Hematopoietic multipotent progenitor cell treated with erythropoietin and hydrocortisone succinate and interleukin-3 and kit ligand, for 4 days (in vitro differentiated cells): ENCODE data around the gene TARDBP.
"Not testable (repeated sequence)": the region's sequence is repeated elsewhere in the genome, so short reads cannot be mapped to it uniquely, and the experiment has no call there.

Experiments
- DNase-seq: peaks from one replicate; pipeline ENCODE4 v3.0.0-alpha.2; 2015

TARDBP gene

DNA sequence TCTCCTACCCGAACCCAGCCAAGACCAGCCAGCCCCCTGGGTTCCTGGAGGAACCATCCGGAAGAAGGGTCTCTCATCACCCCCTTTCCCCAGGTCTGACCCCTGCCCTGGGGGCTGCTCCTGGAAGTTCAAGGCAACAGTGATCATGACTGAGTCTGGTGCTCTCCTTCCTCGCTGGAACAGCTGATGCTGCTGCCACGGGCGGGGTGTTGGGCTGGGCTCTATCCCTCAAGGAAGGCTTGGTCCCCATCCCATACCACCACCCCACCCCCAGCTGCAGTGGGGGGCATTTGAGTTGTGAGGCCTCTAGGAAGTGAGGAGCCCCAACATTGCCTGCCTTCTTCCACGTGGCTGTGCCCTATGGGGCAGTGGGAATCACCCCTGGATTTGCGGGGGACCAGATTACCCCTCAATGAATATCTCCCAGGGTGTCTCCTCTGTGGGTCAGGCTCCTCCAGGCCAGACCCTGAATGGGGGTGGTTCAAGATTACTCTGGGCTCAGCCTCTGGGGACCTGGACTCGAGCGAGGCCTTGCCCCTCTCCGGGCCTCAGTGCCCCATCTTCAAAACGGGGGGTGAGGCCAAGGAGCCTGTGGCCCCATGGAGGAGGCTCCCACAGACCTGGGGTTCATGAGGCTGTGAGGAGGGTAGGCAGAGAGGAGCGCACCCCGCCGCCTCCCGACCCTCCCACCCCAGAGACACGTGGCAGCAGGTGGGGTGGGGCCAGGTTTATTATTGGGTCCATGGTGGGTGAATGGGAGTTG, 31.8 kb downstream of the TARDBP start:
- no peak for DNase-seq

DNA sequence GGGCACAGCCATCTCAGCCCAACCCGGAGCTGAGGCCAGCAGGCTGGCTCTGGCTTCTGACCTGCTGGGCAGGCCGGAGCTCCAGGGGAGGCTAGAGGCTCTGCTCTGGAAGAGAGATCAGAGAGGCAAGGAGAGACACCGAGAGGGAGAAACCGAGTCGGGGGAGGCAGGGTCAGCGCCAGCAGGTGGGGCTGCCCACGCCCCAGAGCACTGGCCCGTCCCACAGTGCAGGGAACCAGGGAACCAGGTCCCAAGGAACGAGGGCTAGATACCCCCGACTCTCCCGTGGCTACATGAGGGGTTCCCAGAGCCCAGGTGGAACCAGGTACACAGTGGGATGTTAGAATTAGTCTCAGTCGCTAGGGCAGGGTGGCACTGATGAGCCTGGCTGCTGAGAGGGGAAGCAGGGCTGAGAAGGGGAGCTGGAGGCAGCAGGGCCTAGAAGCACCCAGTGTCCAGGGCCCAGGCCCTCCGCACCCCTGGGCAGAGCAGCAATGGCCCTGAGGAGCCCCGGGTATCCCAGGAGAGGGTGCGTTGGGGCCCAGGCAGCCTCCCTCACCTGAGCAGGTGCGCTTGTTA, 32.5 kb downstream of the TARDBP start:
- DNase-seq, result no peak

DNA sequence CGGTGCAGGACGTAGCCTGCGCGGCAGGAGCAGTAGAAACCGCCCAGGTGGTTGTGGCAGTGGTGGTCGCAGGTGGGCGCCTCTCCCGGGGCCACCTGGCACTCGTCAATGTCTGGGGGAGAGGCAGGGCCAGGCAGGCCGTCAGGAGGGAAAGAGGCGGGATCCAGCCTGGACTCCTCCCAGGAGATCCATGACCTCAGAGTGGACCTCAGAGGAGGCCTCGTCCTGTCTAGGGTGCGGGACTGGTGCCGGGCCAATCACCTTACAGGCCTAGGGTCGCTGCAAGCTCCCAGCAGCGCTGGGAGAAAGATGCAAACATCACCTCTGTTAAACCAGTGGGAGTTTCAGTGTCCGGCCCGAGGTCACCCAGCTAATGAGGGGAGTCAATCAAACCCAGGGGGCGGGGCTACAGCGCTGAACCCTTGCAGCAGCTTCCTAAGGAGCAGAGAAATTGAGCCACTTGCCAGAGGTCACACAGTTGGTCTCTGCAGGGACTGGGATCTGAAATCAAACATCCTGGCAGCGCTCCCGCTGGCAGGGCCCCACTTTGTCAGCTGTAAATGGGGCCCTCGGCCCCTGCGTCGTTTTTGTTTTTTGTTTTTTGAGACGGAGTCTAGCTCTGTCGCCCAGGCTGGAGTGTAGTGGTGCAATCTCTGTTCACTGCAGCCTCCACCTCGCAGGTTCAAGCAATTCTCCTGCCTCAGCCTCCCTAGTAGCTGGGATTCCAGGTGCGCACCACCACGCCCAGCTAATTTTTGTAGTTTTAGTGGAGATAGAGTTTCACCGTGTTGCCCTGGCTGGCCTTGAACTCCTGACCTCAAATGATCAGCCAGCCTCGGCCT, 33.2 kb downstream of the TARDBP start:
- DNase-seq, result peak; percentile 14

DNA sequence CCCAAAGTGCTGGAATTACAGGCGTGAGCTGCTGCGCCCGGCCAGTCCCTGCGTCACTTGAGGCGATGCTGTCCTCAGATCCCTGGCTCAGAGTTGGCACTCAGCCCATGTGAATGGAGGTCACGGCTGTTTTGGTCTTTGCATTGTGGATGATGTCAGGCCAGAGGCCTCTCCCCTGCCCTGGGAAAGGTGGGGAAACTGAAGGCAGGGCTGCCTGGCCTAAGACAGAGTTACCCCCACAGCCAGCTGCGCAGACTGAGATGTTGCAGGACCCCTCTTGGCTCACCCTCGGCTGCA, 33.8 kb downstream of the TARDBP start:
- DNase-seq, result no peak

DNA sequence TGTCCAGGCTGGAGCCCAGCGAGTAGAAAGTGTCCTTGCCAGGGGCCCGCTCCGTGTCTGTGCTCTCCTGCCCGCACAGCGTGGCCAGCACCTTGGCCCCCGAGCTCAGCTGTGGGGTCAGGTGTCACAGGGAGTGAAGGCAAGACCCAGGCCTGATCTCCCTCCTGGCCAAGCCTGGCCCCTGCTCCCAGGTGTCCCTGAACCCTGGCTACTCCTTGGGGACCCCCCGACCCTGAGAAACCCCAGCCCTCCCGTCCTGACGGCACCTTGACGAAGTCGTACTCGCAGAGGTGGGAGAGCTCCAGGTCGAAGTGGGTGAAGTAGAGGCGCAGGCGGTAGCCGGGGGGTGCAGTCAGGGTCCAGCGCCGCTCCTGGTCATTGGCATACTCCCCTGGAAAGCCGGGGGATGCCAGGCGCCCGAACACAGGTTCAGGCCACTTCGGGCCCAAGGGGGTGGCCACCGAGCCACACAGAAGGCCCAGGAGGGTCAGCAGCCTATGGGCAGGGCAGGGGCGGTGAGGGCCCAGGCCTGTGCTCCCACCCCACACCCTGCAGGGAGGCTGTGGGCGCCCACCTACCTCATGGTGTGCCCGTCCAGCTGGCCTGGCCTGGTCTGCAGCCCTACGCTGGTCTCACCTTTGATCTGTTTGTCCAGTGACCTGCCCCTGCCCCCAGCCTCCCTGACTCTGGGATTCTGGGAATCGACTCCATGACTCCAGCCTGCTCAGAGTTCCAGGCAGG, 34.3 kb downstream of the TARDBP start, which contains the start of gene MASP2:
Gene MASP2 (minus strand): TSS at position 615 of the 741 bp plus-strand sequence. CDS start 32 bp downstream, at position 583.
- no peak for DNase-seq

DNA sequence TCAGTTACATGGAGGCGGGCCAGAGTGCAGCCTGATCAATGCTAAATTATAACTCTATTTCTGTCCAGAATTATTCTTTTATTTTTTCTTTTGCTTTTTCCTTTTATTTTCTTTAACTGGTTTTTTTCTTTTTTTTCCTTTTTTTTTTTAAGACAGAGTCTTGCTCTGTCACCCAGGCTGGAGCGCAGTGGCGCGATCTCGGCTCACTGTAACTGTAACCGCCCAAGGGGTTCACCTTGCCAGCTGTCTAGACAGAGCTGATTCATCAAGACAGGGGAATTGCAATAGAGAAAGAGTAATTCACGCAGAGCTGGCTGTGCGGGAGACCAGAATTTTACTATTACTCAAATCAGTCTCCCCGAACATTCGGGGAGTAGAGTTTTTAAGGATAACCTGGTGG, 38.7 kb downstream of the TARDBP start:
- not testable (repeated sequence) for DNase-seq

DNA sequence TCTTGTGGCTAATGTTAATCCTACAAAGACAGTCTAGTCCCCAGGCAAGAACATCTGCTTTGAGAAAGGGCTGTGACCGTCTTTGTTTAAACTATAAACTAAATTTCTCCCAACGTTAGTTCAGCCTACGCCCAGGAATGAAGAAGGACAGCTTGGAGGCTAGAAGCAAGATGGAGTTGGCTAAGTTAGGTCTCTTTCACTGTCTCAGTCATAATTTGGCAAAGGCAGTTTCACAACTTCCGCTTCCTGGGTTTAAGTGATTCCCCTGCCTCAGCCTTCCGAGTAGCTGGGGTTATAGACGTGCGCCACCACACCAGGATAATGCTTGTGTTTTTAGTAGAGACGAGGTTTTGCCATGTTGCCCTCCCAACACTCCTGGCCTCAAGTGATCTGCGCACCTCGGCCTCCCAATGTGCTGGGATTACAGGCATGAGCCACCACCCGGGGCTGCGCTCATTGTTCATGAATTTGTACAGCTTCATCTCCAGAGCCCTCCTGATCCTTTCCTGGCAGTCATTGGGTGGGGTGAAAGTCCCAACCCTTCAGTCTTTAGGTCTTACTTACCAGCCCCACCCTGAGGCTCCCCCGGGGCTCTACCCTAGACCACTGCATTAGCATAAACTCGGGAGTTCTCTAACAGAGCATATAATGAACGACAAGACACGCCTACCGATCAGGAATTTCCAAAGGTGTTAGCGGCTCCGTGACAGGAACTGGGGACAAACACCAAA, 39.5 kb downstream of the TARDBP start:
- DNase-seq, result peak; percentile 41

DNA sequence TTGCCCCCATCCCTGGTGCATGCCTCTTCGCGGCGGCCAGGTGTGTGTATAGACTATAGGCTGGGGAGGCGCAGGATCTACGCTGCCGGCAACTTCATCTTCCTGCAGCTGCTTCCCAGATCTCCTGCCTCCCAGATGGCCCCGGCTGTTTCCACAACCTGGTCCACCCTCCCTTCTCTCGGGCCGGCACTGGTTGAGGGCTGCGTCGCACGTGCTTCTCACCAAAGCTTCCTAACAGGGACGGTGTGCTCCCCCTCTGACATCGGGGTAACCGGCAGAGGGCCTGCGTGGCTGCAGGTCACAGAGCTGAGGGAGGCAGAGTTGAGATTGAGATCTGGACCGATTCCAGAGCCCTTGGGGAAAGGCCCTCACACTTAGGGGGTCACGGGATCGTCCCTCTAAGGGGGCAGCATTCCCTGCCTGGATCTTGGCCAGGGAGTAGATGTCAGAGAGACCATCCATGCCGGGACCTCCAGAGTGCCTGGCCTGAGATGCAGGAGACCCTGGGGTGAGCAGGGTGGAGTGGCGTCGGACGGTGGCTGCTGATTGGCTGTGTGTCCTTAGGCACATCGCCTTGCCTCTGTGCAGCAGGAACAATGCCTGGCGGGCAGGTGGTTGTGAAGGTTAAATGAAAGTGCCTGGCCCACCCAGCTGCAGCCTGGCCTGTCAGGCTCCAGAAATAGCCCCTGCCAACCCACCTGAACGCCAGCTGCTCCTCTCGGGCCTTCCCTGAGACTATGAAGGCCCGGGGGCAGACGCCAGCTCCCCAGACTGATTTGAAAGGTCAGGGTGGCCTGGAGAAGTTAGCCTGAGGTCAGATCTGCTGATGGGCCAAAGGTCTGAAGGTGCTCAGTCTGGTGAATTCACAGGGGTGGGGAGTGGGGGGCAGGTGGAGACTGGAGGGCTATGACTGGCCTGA, 40.6 kb downstream of the TARDBP start:
- peak; percentile 68 for DNase-seq

DNA sequence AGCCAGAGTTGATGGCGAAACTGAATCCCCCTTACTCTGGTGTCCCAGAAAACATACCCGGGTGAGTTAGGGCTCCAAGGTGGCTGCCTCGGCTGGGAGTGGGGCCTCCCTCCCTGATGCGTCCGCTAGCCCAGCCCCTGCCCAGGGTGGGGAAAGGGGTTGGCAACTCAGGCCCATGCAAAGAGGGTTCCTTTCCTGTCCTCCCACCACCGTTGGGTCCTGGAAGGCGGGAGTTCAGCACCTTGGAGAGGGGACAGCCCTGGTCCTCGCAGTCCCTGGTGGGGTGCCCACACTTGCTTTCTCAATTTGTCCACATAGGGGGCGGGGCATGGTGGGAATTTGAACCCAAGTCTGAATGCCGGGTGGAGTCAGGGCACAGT, 41.3 kb downstream of the TARDBP start:
- DNase-seq, result peak; percentile 69

DNA sequence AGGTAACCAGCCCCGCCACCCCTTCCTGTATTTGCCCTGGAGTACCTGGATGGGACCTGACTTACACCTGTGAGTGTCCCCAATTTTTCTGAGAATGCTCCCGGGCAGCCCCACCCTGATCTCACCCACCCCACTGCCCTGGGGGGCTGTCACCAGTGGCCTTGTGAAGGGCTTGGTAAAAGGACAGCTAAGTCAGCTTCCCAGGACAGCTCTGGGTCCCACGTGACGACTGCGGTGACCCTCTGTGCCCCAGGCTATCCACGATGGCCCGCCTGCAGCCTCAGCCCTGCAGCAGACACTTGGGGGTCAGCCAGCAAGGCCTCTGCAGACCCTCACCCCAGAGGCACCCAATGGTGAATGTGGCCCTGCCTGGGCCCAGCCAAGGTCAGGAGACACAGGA, 41.7 kb downstream of the TARDBP start:
- no peak for DNase-seq

DNA sequence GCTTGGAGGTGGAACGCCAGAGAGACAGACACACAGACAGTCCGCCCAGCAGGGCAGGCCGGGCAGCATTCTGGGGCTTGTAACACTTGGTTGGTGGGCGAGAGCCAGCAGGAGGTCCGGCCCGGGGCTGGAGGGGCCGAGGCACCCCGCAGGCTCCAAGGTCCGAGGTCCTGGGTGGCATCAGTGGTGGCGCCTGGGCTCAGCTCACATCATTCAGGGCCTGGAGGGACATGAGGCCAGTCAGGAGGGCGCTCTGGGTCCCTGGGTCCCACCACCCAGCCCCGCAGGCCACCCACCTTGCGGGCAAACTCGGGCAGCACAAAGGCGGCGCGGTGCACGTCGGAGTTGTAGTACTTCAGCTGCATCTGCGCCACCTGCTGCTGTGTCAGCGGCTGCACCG, 42.2 kb downstream of the TARDBP start:
- DNase-seq, result no peak

DNA sequence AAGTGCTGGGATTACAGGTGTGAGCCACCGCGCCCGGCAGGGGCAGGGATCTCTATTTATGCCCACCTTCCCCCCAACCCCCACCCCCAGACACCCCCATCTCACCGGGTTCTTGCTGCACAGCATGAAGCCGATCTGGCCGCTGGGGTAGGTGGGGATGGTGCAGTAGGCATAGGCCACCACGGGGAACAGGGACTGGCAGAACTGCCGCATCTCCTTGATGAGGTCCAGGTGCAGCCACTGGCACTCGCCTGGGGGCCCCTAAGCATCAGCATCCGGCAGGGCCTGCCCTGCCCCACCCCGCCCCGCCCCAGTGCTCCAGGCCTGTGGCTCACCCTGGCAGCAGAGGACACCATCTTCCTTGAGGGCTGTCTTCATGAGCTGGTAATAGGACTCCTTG, 43.2 kb downstream of the TARDBP start:
- no peak for DNase-seq

DNA sequence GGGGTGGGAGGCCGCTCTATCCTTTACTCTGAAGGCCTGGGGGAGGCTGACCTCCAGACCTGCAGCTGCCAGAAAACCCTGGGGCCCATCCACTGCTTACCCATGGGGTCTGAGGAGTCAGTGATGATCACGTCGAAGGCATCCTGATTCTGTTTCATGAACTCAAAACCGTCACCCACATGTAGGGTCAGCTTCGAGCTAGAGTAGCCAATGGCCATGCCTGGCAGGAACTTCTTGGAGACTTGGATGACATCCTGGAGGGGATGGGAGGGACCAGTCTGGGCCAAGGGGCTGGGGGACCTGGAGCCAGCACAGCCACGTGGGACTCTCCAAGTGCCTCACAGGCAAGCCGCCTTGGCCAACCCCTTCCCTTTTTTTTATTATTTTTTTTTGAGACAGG, 44.0 kb downstream of the TARDBP start:
- no peak for DNase-seq

DNA sequence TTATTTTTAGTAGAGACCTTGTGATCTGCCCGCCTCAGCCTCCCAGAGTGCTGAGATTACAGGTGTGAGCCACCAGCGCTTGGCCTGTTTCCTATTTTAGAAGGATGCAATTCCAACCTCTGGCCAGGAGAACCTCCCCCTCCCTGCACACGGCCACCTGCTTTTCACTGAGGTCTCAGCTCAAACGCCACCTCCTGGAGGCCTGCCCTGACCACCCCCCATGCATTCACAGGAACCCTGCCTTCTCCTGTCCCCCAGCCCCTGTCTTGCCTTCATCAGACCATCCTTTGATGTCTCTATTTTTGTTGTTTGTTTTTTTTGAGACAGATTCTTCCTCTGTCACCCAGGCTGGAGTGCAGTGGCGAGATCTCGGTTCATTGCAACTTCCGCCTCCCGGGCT, 45.0 kb downstream of the TARDBP start:
- DNase-seq, result no peak

DNA sequence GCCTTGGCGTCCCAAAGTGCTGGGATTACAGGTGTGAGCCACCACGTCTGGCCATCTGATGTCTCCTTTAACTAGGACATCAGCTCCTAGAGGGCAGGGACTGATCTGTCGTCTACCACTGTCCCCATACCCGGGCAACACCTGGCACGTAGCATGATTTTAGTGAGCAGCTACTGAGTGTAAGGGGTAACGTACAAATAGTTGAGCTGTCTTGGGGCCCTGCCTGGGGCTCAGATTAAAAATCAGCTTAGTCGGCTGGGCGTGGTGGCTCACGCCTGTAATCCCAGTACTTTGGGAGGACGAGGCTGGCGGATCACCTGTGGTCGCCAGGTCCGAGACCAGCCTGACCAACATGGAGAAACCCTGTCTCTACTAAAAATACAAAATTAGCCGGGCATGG, 45.6 kb downstream of the TARDBP start:
- DNase-seq, result no peak

DNA sequence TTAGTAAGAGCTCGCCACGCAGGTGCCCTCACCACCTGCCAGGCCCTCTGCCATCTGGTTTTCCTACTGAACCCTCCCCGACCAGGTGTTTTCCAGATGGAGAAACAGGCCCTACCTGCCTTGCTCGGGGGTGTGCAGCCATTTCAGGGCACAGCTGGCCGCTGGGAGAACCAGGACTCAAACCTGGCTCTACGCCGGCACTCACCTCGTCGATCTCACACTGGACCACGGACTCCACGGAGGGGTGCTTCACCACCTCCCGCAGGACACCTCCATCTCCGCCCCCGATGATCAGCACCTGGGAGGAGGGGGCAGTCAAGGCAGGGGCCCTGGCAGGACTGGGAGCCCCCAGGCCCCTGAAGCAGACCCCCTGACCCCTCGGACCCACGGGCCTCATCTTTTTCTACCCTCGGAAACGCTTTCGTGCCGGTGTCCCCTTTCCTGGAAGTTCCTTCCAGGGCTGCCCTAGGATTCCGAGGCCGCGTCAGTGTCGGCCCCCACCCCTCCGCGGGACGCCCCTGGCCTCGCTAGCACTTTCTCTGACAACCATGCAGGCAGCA, 46.2 kb downstream of the TARDBP start:
- no peak for DNase-seq

DNA sequence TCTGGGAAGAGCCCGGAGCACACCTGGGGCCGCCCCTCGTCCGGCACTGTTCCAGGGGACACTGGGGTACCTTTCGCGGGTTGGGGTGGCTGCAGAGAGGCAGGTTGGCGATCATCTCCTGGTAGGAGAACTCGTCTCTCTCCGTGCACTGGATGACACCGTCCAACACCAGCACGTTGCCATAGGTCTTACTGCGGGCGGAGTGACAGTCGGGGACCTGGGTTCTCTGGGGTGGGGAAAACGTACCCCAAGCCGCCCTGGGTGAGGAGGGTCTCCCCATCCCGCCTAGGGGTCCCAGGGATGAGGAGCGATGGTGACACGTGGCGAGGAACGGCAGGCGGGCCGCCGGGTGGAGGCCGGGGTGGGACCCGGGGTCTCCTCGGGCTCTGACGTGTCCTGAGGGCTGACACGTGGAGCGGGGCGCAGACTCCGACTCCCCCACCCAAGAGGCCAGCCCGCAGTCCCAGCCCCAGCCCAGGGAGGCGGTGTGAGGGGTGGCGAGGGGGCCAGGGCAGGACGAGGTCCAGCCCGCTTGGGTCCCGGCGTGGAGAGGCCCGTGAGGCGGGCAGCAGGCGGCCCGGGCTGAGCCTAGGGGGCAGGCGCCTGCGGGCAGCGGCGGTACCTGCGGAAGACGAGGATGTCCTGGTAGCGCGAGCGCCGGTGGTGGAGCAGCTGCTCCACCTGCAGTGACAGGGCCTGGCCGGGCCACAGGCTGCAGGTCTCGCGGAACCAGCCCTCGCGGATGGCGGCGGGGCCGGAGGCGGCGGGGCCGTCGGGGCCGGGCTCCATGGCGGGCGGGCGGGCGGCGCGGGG, 46.9 kb downstream of the TARDBP start:
- peak; percentile 61 for DNase-seq

DNA sequence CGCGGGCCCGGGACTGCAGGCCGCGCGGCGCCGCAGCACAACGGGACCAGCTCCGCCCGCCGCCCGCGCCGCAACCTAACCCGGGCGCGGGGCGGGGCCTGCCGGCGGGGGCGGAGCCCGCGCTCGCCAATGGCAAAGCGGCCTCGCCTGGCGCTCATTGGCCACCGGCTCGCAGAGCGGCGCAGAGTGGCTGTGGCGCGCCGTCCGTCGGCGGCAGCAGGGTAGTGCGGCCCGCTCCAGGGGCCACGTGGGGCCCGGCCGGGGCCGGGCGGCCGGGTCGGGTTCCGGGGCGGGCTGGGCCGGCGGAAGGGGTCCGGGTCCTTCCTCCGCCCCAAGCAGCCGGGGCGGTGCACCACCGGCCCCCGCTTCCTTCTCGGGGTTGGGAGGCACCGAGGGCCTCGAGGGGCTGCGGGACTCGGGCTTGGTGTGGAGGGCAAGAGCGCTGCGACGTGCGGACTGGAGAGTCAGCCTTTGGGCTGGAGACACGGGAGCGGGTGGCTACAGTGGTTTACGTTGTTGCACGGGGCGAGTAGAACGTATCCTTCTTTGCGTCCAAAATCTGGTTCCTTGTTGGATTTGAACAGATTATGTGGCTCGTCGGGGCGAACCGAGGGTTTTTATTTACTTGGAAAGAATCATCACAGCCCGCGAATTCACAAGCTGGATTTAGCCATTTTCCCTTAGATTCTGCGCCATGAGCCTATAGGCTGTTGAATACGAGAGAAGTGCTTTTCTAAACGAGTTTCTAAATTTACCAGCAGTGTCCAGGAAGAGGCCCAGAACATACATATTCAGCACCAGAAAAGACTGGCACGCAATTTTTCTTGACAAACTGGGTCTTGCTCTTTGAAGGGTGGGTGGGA, 47.7 kb downstream of the TARDBP start, which contains the start of gene SRM:
Gene SRM (minus strand): TSS at position 51 of the 863 bp plus-strand sequence. CDS start 75 bp downstream, outside the sequence.
- DNase-seq, result peak; percentile 97
